Vagina (tissue), 2 donors: ENCODE measurements around the gene FGF18. TPM values are rescaled to one million over a fixed set of nuclear protein-coding genes. Genes with fewer than 3 reads are reported as not detected.

ENCODE experiments used
- DNase-seq, 2 donors: peaks; one replicate each; pipeline ENCODE4 v3.0.0-alpha.2; 2017; ENCODE audit errors: extremely low spot score in 2 of 2
- H3K27ac ChIP-seq: fragments of 200-600 bp; sonication (generic); one replicate; pipeline ENCODE4 v1.5.1; 2019
- H3K27me3 ChIP-seq: fragments of 200-600 bp; sonication (generic); one replicate; pipeline ENCODE4 v1.5.1; 2019
- H3K36me3 ChIP-seq, 2 donors: fragments of 200-600 bp; sonication (generic); one replicate each; pipeline ENCODE4 v1.5.1; 2017 to 2019
- H3K4me1 ChIP-seq: fragments of 200-600 bp; sonication (generic); one replicate; pipeline ENCODE4 v1.5.1; 2019
- H3K4me3 ChIP-seq, 2 donors: fragments of 200-600 bp; sonication (generic); 1 replicate in 1 of 2; 2 replicates in 1 of 2; pipeline ENCODE4 v1.5.1; 2016 to 2019
- H3K9me3 ChIP-seq: fragments of 200-600 bp; sonication (generic); one replicate; pipeline ENCODE4 v1.5.1; 2019
- POLR2A ChIP-seq, 2 donors: fragments of 450-650 bp; IDR thresholded peaks; one replicate each; pipeline ENCODE4 v1.6.1; 2017; ENCODE audit warnings: antibody characterized with exemption in 2 of 2, mild to moderate bottlenecking in 2 of 2, moderate library complexity in 2 of 2
- POLR2AphosphoS5 ChIP-seq, 2 donors: sonication (generic); formaldehyde crosslinking; IDR thresholded peaks; one replicate each; pipeline ENCODE4 v1.9.0; 2017; ENCODE audit warnings: antibody characterized with exemption in 2 of 2, mild to moderate bottlenecking in 2 of 2, low read depth in 1 of 2; ENCODE audit not compliant: insufficient read depth in 1 of 2
- intact Hi-C: fragments of 100-400 bp; cut with DNase I; formaldehyde crosslinking; loops from one replicate; pipeline ENCODE4 v1.15.1; 2023
- total RNA-seq: library from RNA; depleted of rRNA; stranded (reverse); fragments of >200 nt; gene quantifications from one replicate; pipeline ENCODE4 v1.2.3, GENCODE V29; 2016
- TF ChIP-seq, protein P1 (sequence below), 3 experiments: fragments of 450-650 bp in 2 of 3; fragments of 200-600 bp in 1 of 3; sonication (generic) in 1 of 3; IDR thresholded peaks; one replicate each; pipeline ENCODE4 v1.5.1; 2017 to 2019; ENCODE audit warnings: antibody characterized with exemption in 3 of 3, mild to moderate bottlenecking in 2 of 3, moderate library complexity in 2 of 3

Gene FGF18
- total RNA-seq, 1 donor from 2014 or later = 1.7 TPM

GRCh38 chr5:171453056-171453725 lies 33.7 kb downstream of the FGF18 start:
- intact Hi-C loops = no loop called here
- Histone ChIP-seq H3K4me3 (no peak overlapping the region), H3K4me1 (peaks cover 17% of the 10 kb centered on the region), H3K27ac (no peak overlapping the region), H3K9me3 (no peaks in the 10 kb centered on the region), H3K27me3 (no peaks in the 10 kb centered on the region), H3K36me3 (no peaks in the 10 kb centered on the region)
- TF ChIP-seq, protein P1, sequence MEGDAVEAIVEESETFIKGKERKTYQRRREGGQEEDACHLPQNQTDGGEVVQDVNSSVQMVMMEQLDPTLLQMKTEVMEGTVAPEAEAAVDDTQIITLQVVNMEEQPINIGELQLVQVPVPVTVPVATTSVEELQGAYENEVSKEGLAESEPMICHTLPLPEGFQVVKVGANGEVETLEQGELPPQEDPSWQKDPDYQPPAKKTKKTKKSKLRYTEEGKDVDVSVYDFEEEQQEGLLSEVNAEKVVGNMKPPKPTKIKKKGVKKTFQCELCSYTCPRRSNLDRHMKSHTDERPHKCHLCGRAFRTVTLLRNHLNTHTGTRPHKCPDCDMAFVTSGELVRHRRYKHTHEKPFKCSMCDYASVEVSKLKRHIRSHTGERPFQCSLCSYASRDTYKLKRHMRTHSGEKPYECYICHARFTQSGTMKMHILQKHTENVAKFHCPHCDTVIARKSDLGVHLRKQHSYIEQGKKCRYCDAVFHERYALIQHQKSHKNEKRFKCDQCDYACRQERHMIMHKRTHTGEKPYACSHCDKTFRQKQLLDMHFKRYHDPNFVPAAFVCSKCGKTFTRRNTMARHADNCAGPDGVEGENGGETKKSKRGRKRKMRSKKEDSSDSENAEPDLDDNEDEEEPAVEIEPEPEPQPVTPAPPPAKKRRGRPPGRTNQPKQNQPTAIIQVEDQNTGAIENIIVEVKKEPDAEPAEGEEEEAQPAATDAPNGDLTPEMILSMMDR (IDR thresholded peaks at IDR 0.05) = no peak
- TF ChIP-seq POLR2AphosphoS5 (IDR thresholded peaks at IDR 0.05; ENCODE audit: insufficient read depth in 1 of 2, low read depth in 1 of 2) = no peak
- no peak for TF ChIP-seq POLR2A (IDR thresholded peaks at IDR 0.05)
- DNase-seq = no peak

GRCh38 chr5:171453988-171454387 lies 34.5 kb downstream of the FGF18 start:
- H3K4me1 ChIP-seq = peaks cover 17% of the 10 kb centered on the region
- intact Hi-C loops = no loop called here
- no peak for DNase-seq
- TF ChIP-seq POLR2AphosphoS5 (IDR thresholded peaks at IDR 0.05; ENCODE audit: insufficient read depth in 1 of 2, low read depth in 1 of 2) = no peak
- TF ChIP-seq POLR2A (IDR thresholded peaks at IDR 0.05) = no peak
- TF ChIP-seq, protein P1 (IDR thresholded peaks at IDR 0.05) = no peak
- H3K36me3 ChIP-seq = no peaks in the 10 kb centered on the region
- H3K27me3 ChIP-seq = no peaks in the 10 kb centered on the region
- H3K4me3 ChIP-seq = no peak overlapping the region
- no peaks in the 10 kb centered on the region for H3K9me3 ChIP-seq
- H3K27ac ChIP-seq = no peak overlapping the region

DNA sequence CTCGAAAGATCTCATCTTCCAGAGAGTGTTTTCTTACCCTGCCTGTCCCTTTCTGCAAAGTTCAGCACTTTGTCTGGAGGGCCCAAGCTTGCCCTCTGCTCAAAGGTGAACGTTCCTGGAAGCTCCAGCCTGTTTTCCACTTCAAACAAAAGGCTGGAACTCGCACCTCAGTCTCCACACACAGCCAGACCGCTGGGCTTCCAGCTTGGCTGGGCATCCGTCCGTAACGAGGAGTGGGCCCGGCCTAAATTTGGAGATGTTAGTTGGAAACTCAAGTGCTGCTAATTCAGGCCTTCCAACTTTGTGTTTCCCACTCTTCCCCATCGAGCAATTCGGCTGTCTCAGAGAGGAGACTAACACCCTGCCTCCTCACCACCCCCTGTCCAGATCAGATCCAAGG lies 35.1 kb downstream of the FGF18 start:
- TF ChIP-seq POLR2A (IDR thresholded peaks at IDR 0.05) = no peak
- TF ChIP-seq, protein P1 (IDR thresholded peaks at IDR 0.05) = no peak
- TF ChIP-seq POLR2AphosphoS5 (IDR thresholded peaks at IDR 0.05; ENCODE audit: insufficient read depth in 1 of 2, low read depth in 1 of 2) = no peak
- peaks cover 17% of the 10 kb centered on the region for H3K4me1 ChIP-seq
- no peaks in the 10 kb centered on the region for H3K27me3 ChIP-seq
- intact Hi-C loops = no loop called here
- H3K9me3 ChIP-seq = no peaks in the 10 kb centered on the region
- no peak overlapping the region for H3K4me3 ChIP-seq
- DNase-seq = no peak
- H3K36me3 ChIP-seq = no peaks in the 10 kb centered on the region
- H3K27ac ChIP-seq = no peak overlapping the region

DNA sequence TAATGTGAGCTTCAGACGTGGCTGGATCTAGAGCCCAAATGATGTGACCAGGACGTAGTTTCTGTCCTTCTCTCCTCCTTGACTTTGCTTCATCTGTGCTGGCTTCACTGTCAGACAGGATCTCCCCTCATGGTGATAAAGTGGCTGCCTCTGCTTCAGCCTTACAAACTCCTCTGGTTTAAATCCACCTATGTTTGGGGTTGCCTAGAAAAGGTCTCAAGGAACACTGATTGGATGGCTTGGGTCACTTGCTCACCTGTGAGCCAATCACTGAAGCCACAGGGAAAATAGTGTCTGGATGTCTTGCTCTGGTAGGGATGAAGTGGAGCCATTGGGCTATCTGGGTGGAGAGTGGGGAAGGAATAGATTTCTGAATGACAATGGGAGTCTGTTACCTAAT lies 36.1 kb downstream of the FGF18 start:
- Histone ChIP-seq H3K4me1 (peaks cover 9% of the 10 kb centered on the region), H3K36me3 (no peaks in the 10 kb centered on the region), H3K9me3 (no peaks in the 10 kb centered on the region), H3K4me3 (no peak overlapping the region), H3K27ac (no peak overlapping the region), H3K27me3 (no peaks in the 10 kb centered on the region)
- DNase-seq = no peak
- intact Hi-C loops = no loop called here
- TF ChIP-seq POLR2A (IDR thresholded peaks at IDR 0.05) = no peak
- TF ChIP-seq POLR2AphosphoS5 (IDR thresholded peaks at IDR 0.05; ENCODE audit: insufficient read depth in 1 of 2, low read depth in 1 of 2) = no peak
- TF ChIP-seq, protein P1 (IDR thresholded peaks at IDR 0.05) = no peak

DNA sequence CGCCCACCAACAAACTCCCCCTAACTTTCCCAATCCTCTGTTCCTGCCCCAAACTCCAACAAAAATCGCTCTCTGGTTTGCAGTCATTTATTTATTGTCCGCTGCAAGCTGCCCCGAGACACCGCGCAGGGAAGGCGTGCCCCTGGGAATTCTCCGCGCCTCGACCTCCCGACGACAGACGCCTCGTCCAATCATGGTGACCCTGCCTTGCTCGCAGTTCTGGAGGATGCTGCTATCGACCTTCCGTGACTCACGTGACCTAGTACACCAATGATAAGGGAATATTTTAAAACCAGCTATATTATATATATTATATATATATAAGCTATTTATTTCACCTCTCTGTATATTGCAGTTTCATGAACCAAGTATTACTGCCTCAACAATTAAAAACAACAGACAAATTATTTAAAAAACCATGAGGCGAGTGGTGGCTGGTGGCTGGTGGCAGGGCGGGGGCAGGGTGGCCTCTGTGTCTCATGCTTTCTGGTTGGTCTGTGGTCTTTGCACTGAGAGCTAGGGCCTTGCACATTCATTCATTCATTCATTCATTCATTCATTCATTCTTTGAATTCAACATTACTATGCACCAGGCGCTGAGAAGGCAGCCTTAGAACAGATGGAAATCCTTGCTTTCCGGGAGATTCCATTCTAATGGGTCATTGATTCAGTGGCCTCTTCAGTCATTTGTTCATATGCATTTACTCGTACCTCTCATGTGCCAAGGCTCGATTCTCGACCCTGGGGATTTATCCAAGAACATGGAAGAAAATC lies 37.9 kb downstream of the FGF18 start:
- intact Hi-C loops = no loop called here
- H3K4me3 ChIP-seq = no peak overlapping the region
- no peaks in the 10 kb centered on the region for H3K4me1 ChIP-seq
- H3K36me3 ChIP-seq = no peaks in the 10 kb centered on the region
- DNase-seq = no peak
- H3K27ac ChIP-seq = no peak overlapping the region
- no peaks in the 10 kb centered on the region for H3K27me3 ChIP-seq
- TF ChIP-seq POLR2AphosphoS5 (IDR thresholded peaks at IDR 0.05; ENCODE audit: insufficient read depth in 1 of 2, low read depth in 1 of 2) (no peak), POLR2A (IDR thresholded peaks at IDR 0.05) (no peak)
- TF ChIP-seq, protein P1 (IDR thresholded peaks at IDR 0.05) = no peak
- H3K9me3 ChIP-seq = no peaks in the 10 kb centered on the region
